MM.1S (cell line): ENCODE measurements around the gene NUDT8.

Source experiments
- CTCF ChIP-seq: fragments of 300-600 bp; sonication (generic); IDR thresholded peaks from 2 replicates; pipeline ENCODE4 v1.5.1; 2016; ENCODE audit warnings: antibody characterized with exemption, low read length, mixed read lengths
- EZH2 ChIP-seq: fragments of 300-600 bp; sonication (generic); optimal IDR thresholded peaks from 2 replicates; pipeline ENCODE3; 2017; ENCODE audit warnings: low read depth, mild to moderate bottlenecking, antibody characterized with exemption, low read length, mixed read lengths
- EZH2phosphoT487 ChIP-seq: fragments of 300-600 bp; sonication (generic); IDR thresholded peaks from 2 replicates; pipeline ENCODE4 v1.6.1; 2018; ENCODE audit warnings: antibody characterized with exemption, low read length

- TF ChIP-seq CTCF (no peak), EZH2 (no peak), EZH2phosphoT487 (no peak)
Observed at GRCh38 chr11:67588136-67588503, 41.6 kb downstream of the NUDT8 start.
